AG09309 (cell line): Measurements from ENCODE around the gene ITPK1.

Experiments
- DNase-seq: peaks from one replicate; pipeline ENCODE4 v3.0.0-alpha.2; 2010; ENCODE audit warnings: low read depth
- H3K4me3 ChIP-seq: 2 replicates; pipeline ENCODE4 v1.5.1; 2011; ENCODE audit warnings: mild to moderate bottlenecking, low read depth, low read length, moderate library complexity; ENCODE audit not compliant: control insufficient read depth
- CTCF ChIP-seq: IDR thresholded peaks from 2 replicates; pipeline ENCODE4 v1.5.1; 2011; ENCODE audit warnings: mild to moderate bottlenecking, low read depth, low read length, inconsistent platforms; ENCODE audit not compliant: insufficient read depth, control insufficient read depth; ENCODE audit errors: missing control alignments

ITPK1 gene

GRCh38 chr14:93002851-93003298, 112.8 kb downstream of the ITPK1 start:
- no peak for DNase-seq
- TF ChIP-seq CTCF = no peak
- H3K4me3 ChIP-seq = no peak overlapping the region

- no peak for TF ChIP-seq CTCF
These were observed 113.7 kb downstream of the ITPK1 start for GRCh38 chr14:93002049-93002448.

GRCh38 chr14:92998946-92999345, 116.8 kb downstream of the ITPK1 start:
- DNase-seq = no peak
- no peak overlapping the region for H3K4me3 ChIP-seq
- no peak for TF ChIP-seq CTCF

More at GRCh38 chr14:93002049-93002448, 113.7 kb downstream of the ITPK1 start:
- DNase-seq = no peak
- no peak overlapping the region for H3K4me3 ChIP-seq

GRCh38 chr14:92997343-92998061, 118.2 kb downstream of the ITPK1 start:
- no peak for TF ChIP-seq CTCF
- DNase-seq = no peak
- H3K4me3 ChIP-seq = no peak overlapping the region

GRCh38 chr14:92995620-92996019, 120.1 kb downstream of the ITPK1 start:
- no peak for DNase-seq
- TF ChIP-seq CTCF = no peak
- H3K4me3 ChIP-seq = no peak overlapping the region

GRCh38 chr14:92994942-92995341, 120.8 kb downstream of the ITPK1 start:
- no peak for DNase-seq
- no peak for TF ChIP-seq CTCF
- no peak overlapping the region for H3K4me3 ChIP-seq
